Fibroblast of lung (primary cell): Measurements from ENCODE around the gene SHKBP1.

Source experiments
- CTCF ChIP-seq, 2 donors: IDR thresholded peaks in 1 of 2; conservative IDR thresholded peaks in 1 of 2; 1 replicate in 1 of 2; 2 replicates in 1 of 2; pipeline ENCODE4 v1.5.1; 2011 to 2012; ENCODE audit warnings: low read length in 2 of 2, control low read depth in 1 of 2, inconsistent platforms in 1 of 2, low read depth in 1 of 2, mild to moderate bottlenecking in 1 of 2
- EZH2 ChIP-seq: IDR thresholded peaks from 2 replicates; pipeline ENCODE4 v1.5.1; 2012; ENCODE audit warnings: low read length, control low read depth, mild to moderate bottlenecking; ENCODE audit errors: missing control alignments

GRCh38 chr19:40575326-40575725 lies 1.3 kb upstream of the SHKBP1 start:
- TF ChIP-seq CTCF (conservative IDR thresholded peaks at IDR 0.05 in 1 of 2, IDR thresholded peaks at IDR 0.05 in 1 of 2; ENCODE audit: low read depth in 1 of 2, low read length in 2 of 2) = no peak
- no peak for TF ChIP-seq EZH2
